ENCODE results near the gene LPAR5.

The LPAR5 gene

GRCh38 chr12:6613015-6613775, 22.6 kb downstream of the LPAR5 start:
- Histone ChIP-seq H3K9me3 (ENCODE audit: control insufficient read depth, insufficient read depth, low read depth, low read length) (no peaks in the 10 kb centered on the region), H3K27ac (ENCODE audit: extremely low read depth, low read depth, low read length) (peak overlapping the region; percentile 96), H3K4me3 (ENCODE audit: low read depth, low read length) (no peak overlapping the region), H3K4me1 (ENCODE audit: control insufficient read depth, insufficient read depth, low read length) (peaks cover 15% of the 10 kb centered on the region), H3K36me3 (ENCODE audit: control insufficient read depth in 2 of 2, insufficient read depth in 1 of 2, low read length in 2 of 2) (no peaks in the 10 kb centered on the region)
- CTCF ChIA-PET: interaction anchor here (0.6 to 1.6 kb wide), 6 partner anchors 18 to 69 kb away, joined by 3 to 5 read pairs (median 4); no protein-coding TSS in a partner anchor
- POLR2A ChIA-PET: interaction anchor here (0.6 to 2.6 kb wide), 16 partner anchors 9 to 696 kb away, joined by 3 to 30 read pairs (median 5); partner anchors contain the start of genes CDCA3, COPS7A, GAPDH and MLF2
- TF ChIP-seq ZBTB21 (tag by site-specific recombination; IDR thresholded peaks at IDR 0.05) (peak; percentile 66), YY2 (tag by site-specific recombination; IDR thresholded peaks at IDR 0.05) (peak; percentile 42; the same call in 1 of the 2 replicates), ZFP37 (tag by site-specific recombination; IDR thresholded peaks at IDR 0.05) (peak; percentile 76; the same call in 1 of the 2 replicates), ZNF341 (tag by site-specific recombination; IDR thresholded peaks at IDR 0.05; ENCODE audit: low read depth) (peak; percentile 99), ZNF548 (tag by site-specific recombination; IDR thresholded peaks at IDR 0.05) (no peak), ZNF324 (tag by site-specific recombination; IDR thresholded peaks at IDR 0.05) (0 out of 2 replicates have a peak, but pooled peaks have one; percentile 62), ZNF146 (tag by site-specific recombination; IDR thresholded peaks at IDR 0.05) (0 out of 2 replicates have a peak, but pooled peaks have one; percentile 34), ZBTB10 (tag by site-specific recombination; IDR thresholded peaks at IDR 0.05) (peak; percentile 99), ZNF792 (tag by site-specific recombination; IDR thresholded peaks at IDR 0.05) (peak; percentile 24; the same call in 1 of the 2 replicates), ZNF391 (tag by site-specific recombination; IDR thresholded peaks at IDR 0.05; ENCODE audit: borderline replicate concordance, low read depth) (peak; percentile 92; the same call in 1 of the 2 replicates), ZNF76 (tag by site-specific recombination; IDR thresholded peaks at IDR 0.05; ENCODE audit: borderline replicate concordance, low read depth) (peak; percentile 69), PRDM10 (tag by site-specific recombination; IDR thresholded peaks at IDR 0.05) (peak; percentile 57; the same call in 1 of the 2 replicates), ZNF704 (tag by site-specific recombination; IDR thresholded peaks at IDR 0.05) (no peak), ZNF707 (tag by site-specific recombination; IDR thresholded peaks at IDR 0.05) (no peak), ZNF175 (tag by site-specific recombination; IDR thresholded peaks at IDR 0.05) (no peak), ZNF24 (tag by site-specific recombination; IDR thresholded peaks at IDR 0.05) (peak; percentile 93), ZFP41 (tag by site-specific recombination; IDR thresholded peaks at IDR 0.05; ENCODE audit: borderline replicate concordance) (no peak), ZNF26 (tag by site-specific recombination; IDR thresholded peaks at IDR 0.05) (no peak), SP7 (tag by site-specific recombination; IDR thresholded peaks at IDR 0.05) (peak; percentile 84), GLIS1 (tag by site-specific recombination; IDR thresholded peaks at IDR 0.05) (peak; percentile 80), ZNF837 (tag by site-specific recombination; IDR thresholded peaks at IDR 0.05) (no peak), ZBTB6 (tag by site-specific recombination; IDR thresholded peaks at IDR 0.05) (0 out of 2 replicates have a peak, but pooled peaks have one; percentile 18), ZNF513 (tag by site-specific recombination; IDR thresholded peaks at IDR 0.05) (no peak)
